Left kidney (tissue), 2 donors: ENCODE measurements around the gene PRKCQ. TPM values are rescaled to one million over a fixed set of nuclear protein-coding genes. Genes with fewer than 3 reads are reported as not detected.
"Not testable (repeated sequence)": the region's sequence is repeated elsewhere in the genome, so short reads cannot be mapped to it uniquely, and the experiment has no call there.

Experiments
- DNase-seq: peaks from one replicate; pipeline ENCODE4 v3.0.0-alpha.2; 2013
- polyA plus RNA-seq: library from polyadenylated mRNA; unstranded; fragments of 120-200 nt; gene quantifications from one replicate; pipeline ENCODE4 v1.2.1, GENCODE V29; 2013; ENCODE audit not compliant: insufficient read length

Gene PRKCQ
- polyA plus RNA-seq, 1 donor = 16.5 TPM

DNA sequence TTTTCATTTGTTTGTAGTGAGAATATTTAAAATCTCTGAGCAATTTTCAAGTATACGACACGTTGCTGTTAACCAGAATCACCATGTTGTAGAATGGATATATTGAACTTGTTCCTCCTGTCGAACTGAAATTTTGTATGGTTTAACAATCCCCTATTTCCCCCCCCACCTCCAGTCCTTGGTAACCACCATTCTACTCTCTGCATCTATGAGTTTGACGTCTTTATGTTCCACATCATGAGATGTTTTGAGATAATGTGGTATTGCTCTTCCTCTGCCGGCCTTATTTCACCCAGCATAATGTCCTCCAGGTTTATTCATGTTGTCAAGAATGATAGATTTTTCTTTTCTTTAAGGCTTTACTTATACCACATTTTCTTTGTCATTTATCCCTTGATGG lies 17.4 kb upstream of the PRKCQ start:
- no peak for DNase-seq

DNA sequence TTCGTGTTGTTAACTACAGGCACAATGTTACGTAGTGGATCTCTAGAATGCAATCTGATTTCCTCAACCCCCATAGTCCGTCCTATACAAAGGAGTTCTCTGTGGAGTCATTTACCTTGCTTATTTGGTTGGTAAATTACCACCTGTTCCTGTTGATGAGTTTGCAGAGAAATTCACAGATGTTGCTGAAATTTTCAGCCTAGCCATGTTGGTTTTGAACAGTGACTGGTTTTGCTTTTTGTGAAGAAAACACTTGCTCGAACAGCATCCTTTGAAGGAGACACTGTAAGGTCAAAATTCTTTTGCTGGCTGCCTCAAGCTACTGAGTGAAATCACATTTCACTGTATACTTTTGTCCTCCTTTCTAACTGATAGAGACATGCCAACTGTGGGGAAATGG lies 15.4 kb upstream of the PRKCQ start:
- DNase-seq = no peak

DNA sequence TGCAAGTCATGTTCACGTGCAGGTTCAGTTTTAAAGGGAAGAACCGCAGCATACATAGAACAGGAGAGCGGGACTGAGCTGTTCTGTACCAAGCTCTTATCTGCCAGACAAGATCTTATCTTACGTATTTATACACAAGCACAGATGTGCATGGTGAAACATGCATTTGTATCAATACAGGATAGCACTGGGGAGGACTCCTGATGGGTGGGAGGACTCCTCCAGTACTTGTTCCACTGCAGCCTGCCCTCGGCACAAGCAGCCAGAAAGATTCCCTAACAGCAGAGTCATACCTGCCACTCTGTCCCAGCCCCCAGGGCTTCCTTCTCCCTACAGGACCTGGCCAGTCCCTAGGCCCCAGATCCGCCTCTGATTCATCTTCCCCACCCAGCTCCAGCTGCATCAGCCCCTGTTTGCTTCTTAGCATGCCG lies 13.2 kb upstream of the PRKCQ start:
- DNase-seq = no peak

- DNase-seq = no peak
Measured at GRCh38 chr10:6592080-6592479, 12.0 kb upstream of the PRKCQ start.

DNA sequence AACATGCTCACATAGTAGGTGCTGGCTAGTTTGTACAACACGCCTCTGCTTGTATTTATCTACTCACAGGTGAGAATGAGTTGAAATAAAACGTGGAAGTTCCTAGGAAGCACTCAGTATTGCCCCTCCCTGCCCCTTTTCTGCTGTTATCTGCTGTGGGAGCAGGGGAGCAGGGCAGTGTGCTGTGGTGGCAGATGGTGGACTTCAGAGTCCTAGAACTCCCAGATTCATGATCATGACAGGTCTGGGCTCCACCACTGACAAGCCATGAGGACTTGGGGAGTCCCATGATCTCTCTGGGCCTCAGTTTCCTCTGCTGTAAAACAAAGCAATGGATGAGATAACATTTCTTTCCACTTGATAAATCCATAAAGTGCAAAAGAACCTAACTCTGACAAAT lies 11.6 kb upstream of the PRKCQ start:
- DNase-seq = no peak

- DNase-seq = no peak
Measured at GRCh38 chr10:6590100-6590499, 10.0 kb upstream of the PRKCQ start.

DNA sequence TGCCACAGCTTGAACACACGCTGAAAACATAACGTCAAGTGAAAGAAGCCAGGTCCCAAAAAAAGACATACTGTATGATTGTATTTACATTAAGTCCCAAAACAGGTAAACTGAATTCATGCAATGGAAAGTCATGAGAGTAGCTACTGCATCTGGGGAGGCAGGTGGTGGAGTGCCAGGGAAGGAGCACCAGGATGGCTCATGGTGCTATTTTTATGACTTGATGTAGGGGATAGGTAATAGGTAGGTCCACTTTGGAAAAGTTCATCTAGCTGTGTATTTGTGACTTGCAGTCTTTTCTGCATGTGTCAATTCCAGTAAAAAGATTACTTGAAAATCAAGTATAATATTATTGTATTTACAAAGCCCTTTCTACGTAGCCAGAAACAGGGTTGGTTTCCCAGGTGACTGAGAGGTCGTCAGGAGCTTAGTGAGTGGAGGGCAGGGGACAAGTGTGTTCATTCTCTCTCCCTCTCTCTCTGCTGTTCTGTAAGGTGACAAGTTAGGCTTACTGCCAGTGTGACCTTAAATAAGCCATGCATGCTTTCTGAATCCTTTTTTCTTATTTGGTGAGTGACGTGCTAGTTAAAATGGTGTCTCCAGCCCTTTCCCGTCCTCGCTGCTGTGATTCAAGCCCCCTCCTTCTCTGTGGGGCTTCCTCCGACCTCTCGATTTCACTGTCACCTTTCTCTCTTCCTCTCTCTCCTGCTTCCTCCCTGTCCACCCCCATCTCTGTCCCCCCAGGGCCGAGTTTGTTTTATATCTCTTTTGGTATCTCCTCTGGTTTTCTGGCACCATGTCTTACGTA lies 9.4 kb upstream of the PRKCQ start:
- no peak for DNase-seq

DNA sequence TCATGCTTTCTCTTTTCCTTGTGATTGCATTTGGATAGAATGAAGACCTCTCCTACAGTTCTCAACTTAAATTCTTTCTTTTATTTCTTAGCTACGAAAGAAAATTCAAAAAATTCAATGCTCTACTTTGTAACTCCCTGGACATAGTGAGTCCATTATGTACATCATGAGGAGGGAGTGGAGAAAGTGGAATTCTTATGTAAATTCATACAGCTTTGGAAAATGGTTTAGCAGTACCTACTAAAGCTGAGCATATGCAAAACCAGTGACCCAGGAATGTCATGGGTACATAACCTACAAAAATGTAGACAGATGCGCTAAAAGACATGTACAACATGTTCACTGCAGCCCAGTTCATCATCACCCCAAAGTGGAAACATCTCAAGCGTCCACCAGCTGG lies 8.8 kb upstream of the PRKCQ start:
- no peak for DNase-seq

- no peak for DNase-seq
Measured at GRCh38 chr10:6588082-6588481, 8.0 kb upstream of the PRKCQ start.

DNA sequence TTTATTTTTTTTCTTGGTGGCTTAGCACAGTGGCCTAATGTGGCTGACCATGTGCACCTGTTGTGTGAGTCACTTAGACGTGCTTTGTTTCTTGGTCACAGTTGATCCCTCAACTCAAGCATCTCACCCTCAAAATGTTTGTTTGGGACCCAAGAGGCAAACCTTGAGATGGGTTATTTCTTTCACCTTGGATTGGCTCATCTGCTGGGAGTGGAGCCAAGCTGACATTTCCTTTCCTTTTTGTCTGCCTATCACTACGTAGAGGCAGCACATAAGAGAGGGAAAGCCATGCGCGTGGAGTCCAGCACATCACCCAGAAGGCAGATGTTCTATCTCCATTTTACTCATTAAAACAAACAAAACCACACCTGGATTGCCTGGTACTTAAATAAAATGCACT lies 6.4 kb upstream of the PRKCQ start:
- DNase-seq = no peak

GRCh38 chr10:6583447-6583846 lies 3.4 kb upstream of the PRKCQ start:
- no peak for DNase-seq

GRCh38 chr10:6582913-6583312 lies 2.8 kb upstream of the PRKCQ start:
- DNase-seq = not testable (repeated sequence)

- no peak for DNase-seq
Measured at GRCh38 chr10:6582298-6582697, 2.2 kb upstream of the PRKCQ start.

GRCh38 chr10:6581778-6582228 lies 1.7 kb upstream of the PRKCQ start:
- no peak for DNase-seq

DNA sequence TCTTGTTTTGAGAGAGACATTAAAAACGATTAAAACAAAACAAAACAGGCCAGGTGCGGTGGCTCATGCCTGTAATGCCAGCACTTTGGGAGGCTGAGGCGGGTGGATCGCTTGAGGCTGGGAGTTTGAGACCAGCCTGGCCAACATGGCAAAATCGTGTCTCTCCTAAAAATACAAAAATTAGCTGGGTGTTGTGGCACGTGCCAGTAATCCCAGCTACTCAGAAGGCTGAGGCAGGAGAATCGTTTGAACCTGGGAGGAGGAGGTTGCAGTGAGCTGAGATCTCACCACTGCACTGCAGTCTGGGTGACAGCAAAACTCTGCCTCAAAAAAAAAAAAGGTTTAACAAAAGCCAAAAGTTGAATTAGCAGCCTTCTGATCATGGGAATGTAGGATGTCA lies 1.1 kb upstream of the PRKCQ start:
- DNase-seq = not testable (repeated sequence)

DNA sequence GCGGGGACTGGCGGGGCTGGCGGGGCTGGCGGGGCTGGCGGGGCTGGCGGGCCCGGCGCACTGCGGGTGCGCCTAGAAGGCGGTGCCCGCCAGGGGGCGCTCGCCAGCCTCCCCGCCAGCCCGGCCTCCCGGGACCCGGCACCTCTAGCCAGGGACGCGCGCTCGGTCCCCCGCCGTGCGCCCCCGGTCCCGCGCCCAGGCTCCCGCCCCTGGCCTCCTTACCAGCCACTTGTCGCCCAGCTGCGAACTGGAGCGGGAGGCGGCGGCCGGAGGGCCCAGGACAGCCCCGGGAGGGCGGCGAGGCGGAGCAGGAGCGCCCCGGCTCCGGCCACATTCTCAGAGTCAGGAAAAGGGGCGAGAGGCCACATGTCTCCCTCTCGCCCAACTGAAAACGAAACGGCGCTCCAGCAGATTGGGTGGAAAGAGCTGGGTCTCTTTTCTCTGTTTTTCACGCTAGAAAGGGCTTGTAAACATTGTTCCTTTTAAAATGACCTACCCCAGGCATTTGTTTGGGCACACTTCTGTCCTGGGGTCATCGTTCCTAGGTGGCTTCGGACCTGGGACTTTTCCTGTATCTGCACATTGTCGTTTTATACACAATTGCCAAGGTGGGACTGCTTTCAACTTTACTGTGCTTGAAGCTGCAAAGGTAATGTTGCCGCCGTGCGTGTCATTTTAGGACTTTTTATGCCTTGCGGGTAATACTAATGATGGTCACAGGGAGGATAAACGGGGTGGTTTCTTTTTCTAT lies 378 bp upstream of the PRKCQ start:
- peak; percentile 76 for DNase-seq

GRCh38 chr10:6579183-6579903 lies 733 bp downstream of the PRKCQ start:
- peak; percentile 11 for DNase-seq

DNA sequence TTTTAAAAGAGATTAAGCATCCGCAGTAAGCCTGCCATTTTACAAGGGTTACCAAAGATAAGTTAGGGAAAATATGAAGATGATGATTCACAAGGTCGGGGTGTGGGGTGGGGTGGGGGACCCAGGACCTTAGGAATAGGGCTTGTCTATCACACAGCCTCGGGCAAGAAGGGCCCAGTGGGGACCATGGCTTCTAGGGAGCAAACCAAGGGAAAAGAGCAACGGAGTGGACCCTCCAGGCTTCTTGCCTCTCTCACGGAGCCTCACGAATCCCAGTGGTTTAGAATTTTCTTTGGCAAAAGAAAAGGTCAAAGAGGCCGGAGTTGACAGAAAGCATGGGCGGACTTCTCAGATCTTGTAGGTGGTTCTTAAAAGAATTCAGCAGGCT lies 1.3 kb downstream of the PRKCQ start:
- no peak for DNase-seq

DNA sequence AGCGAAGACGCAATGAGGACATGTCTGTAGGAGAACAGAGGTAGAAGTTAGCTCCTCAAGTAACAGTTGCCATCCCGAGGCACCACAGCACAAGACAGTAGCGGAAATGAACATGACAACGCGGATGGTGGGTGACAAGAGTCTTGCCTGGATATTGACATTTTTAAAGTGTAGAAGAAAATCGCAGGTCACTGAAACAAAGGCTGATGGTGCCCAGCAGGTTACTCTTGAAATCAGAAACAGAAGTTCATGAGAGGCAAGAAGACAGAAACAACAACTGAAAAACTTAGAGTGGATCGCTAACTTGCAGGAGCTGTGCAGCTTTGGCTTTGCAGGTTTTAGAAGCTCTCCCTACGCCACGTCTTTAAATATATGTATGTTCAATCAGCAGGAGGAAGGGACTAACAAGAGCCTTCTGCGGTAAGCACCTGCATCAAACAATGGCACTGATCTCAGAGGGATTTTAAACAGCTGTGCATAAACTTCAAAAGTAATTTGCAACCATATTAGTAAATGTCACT lies 1.8 kb downstream of the PRKCQ start:
- DNase-seq = no peak

- no peak for DNase-seq
Measured at GRCh38 chr10:6576326-6576725, 3.8 kb downstream of the PRKCQ start.

DNA sequence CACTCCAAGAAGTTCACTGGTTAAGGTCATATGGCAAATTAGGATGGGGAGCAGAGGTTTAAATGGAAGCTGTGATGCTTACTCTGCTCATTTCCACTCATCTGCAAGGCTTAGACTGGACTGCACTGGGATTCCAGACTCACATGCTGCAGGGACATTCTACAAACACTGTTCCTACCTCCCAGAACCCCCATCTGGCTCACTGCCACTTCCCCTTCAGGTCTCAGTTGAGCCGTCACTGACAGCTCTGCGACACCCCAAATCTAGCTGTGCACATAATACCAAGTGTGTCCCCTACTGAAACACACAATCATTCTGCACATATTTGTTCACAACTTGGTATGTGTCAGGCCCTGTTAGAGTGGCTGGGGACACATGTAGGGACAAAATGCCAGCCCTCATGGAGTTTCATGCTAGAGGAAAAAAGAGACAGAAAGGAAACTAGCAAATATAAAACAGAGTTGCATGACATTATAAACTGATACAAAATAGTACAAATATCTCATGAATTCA lies 5.4 kb downstream of the PRKCQ start:
- no peak for DNase-seq

- DNase-seq = no peak
Measured at GRCh38 chr10:6570893-6571292, 9.2 kb downstream of the PRKCQ start.
